ENCODE measurements around the gene MMP11. TPM values are rescaled to one million over a fixed set of nuclear protein-coding genes. Genes with fewer than 3 reads are reported as not detected.
A peak's percentile ranks its signal among the peaks of the same experiment; 100 is the strongest.
"Not testable (repeated sequence)": the region's sequence is repeated elsewhere in the genome, so short reads cannot be mapped to it uniquely, and the experiment has no call there.

The MMP11 gene, protein sequence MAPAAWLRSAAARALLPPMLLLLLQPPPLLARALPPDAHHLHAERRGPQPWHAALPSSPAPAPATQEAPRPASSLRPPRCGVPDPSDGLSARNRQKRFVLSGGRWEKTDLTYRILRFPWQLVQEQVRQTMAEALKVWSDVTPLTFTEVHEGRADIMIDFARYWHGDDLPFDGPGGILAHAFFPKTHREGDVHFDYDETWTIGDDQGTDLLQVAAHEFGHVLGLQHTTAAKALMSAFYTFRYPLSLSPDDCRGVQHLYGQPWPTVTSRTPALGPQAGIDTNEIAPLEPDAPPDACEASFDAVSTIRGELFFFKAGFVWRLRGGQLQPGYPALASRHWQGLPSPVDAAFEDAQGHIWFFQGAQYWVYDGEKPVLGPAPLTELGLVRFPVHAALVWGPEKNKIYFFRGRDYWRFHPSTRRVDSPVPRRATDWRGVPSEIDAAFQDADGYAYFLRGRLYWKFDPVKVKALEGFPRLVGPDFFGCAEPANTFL
- total RNA-seq (1 to 10 TPM; 4.3 to 6.3 TPM), polyA plus RNA-seq (ENCODE audit: insufficient read length in 2 of 2) (1 to 10 TPM; 6.9 to 7.7 TPM)
- long read RNA-seq, donor 1, partial matches to known transcripts = 0 of 1 reads
- long read RNA-seq, donor 1, other reads (novel, unspliced or antisense) = 0 of 1 reads
- long read RNA-seq, donor 2, partial matches to known transcripts = 17 of 18 reads
- long read RNA-seq, donor 2, other reads (novel, unspliced or antisense) = 0 of 18 reads
- long read RNA-seq, donor 3 = 0 reads
- long read RNA-seq, donor 4, partial matches to known transcripts = 0 of 2 reads
- long read RNA-seq, donor 4, other reads (novel, unspliced or antisense) = 0 of 2 reads

DNA sequence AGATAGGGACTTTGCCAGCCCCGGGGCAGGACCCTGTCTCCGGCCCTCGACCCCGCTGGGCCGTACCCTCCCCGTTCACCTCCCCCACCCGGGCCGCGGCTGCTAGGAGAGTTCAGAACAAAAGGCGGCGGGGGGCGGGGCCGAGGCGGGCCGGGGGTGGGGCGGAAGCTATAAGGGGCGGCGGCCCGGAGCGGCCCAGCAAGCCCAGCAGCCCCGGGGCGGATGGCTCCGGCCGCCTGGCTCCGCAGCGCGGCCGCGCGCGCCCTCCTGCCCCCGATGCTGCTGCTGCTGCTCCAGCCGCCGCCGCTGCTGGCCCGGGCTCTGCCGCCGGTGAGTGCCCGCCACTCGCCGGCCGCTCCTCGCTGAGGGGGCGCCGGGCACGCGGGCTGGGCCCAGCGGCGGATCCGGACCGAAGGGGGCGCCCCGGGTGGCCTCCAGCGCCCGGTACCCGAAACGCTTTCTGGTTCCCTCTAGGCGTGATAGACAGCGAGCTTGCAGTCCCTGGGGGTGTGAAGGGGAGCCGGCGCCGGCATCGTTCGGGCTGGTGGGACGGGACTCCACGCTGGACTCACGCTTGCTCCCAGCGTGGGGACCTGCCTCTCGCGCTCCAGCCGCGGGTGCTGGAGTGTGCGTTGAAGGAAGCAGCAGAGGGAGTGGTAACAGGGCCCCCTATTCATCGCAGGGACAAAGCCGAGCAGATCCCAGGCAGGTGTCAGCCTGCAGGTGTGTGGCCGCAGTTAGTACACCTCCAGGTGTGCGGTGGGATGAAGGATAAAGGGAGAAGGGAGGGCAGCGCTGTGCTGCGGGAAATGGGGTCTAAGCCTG, at the start of gene MMP11:
MMP11 (plus strand) TSS at position 201 of the 825 bp plus-strand sequence; CDS start at position 223, 22 bp downstream.
- peak within 1 kb of the TSS; percentile 37 for H3K4me3 ChIP-seq (ENCODE audit: low read depth, low read length)
- 2% methylated on average over 77 of the region's 79 CpGs for WGBS (ENCODE audit: insufficient coverage)
- no peaks in the 10 kb centered on the region for H3K9me3 ChIP-seq (ENCODE audit: control insufficient read depth, insufficient read depth, low read length)
- no peaks in the 10 kb centered on the region for H3K27me3 ChIP-seq (ENCODE audit: control insufficient read depth, insufficient read depth, low read length)
- peaks cover 50% of the 10 kb centered on the region for H3K4me1 ChIP-seq (ENCODE audit: control insufficient read depth, insufficient read depth, low read length)
- DNase-seq (ENCODE audit: low read depth in 4 of 6, low spot score in 6 of 6) = peak in 2 of 6 donors; percentile 71 to 73
- no peak within 1 kb of the TSS for H3K27ac ChIP-seq (ENCODE audit: low read depth, low read length)
- H3K36me3 ChIP-seq (ENCODE audit: control insufficient read depth, insufficient read depth, low read length) = no peaks in the 10 kb centered on the region

DNA sequence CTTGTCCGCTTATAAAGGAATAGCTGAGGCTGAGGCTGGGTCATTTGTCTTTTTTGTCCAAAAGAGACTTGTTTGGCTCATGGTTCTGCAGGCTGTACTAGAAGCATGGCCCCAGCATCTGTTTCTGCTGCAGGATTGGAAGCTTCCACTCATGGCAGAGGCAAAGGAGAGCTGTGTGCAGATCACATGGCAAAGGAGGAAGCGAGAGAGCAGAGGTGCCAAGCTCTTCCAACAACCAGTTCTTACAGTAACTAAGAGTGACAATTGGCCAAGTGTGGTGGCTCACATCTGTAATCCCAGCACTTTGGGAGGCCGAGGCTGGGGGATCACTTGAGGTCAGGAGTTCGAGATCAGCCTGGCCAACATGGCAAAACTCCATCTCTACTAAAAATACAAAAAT, 44.5 kb upstream of the MMP11 start:
- WGBS (ENCODE audit: insufficient coverage) = 100% methylated on average over 1 of the region's 4 CpGs
- not testable (repeated sequence) for H3K4me3 ChIP-seq (ENCODE audit: low read depth, low read length); DNase-seq (ENCODE audit: low read depth in 4 of 6, low spot score in 6 of 6); H3K27ac ChIP-seq (ENCODE audit: low read depth, low read length); H3K27me3 ChIP-seq (ENCODE audit: control insufficient read depth, insufficient read depth, low read length); H3K36me3 ChIP-seq (ENCODE audit: control insufficient read depth, insufficient read depth, low read length); H3K9me3 ChIP-seq (ENCODE audit: control insufficient read depth, insufficient read depth, low read length); H3K4me1 ChIP-seq (ENCODE audit: control insufficient read depth, insufficient read depth, low read length)

DNA sequence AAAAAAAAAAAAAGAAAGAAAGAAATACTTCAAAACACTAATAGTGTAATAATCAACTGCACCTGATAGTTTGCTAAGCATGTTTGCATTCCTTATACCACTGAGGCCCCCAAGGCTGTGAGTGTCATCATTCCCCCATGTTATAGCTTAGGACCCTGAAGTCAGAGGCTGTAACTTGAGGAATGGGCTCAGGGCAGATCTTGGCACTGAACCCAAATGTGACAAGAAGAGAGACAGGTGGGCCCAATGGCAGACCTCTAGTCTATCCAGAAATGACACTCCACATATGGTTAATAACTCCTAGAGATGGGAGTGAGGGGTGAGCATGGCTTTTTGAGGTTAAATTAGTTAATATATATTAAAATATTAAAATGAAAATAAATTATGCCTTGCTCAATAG, 35.0 kb upstream of the MMP11 start:
- Histone ChIP-seq H3K27ac (ENCODE audit: low read depth, low read length) (no peak overlapping the region), H3K9me3 (ENCODE audit: control insufficient read depth, insufficient read depth, low read length) (no peaks in the 10 kb centered on the region), H3K36me3 (ENCODE audit: control insufficient read depth, insufficient read depth, low read length) (peaks cover 18% of the 10 kb centered on the region), H3K4me3 (ENCODE audit: low read depth, low read length) (no peak overlapping the region), H3K27me3 (ENCODE audit: control insufficient read depth, insufficient read depth, low read length) (no peaks in the 10 kb centered on the region), H3K4me1 (ENCODE audit: control insufficient read depth, insufficient read depth, low read length) (peaks cover 5% of the 10 kb centered on the region)
- DNase-seq (ENCODE audit: low read depth in 4 of 6, low spot score in 6 of 6) = no peak

DNA sequence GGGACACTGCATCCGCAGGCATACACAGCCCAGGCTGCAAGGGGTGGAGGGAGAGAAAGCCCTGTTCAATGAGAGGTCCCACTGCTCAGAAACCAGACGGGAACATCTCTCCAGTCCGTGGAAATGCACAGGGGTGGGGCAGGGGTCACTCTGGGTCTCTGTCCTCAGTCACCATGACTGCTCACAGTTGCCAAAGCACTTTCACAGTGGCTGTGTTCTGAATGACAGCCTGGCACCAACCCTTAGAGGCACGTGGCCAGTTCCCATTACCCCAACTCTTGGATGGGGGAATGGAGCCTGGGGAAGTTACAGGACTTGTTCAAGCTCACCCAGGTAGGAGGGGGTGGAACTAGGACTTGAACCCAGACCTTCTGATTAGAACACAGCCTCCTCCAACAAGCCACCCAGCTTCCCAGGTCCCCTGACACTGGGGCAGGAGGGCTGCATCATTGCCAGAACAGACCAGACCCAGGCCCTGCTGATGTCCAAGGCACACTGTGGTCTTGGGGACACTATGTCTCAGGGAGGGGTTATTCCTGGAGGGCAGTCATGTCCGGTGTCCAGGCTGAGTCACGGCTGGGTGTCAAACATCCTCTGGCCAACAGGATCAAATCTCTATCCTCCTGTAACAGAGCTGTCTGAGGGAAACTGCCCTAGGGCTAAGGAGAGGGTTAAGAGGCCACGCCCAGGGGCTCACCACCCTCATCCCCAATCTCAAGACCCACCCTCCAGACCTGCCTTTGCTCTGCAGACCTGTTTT, 30.0 kb upstream of the MMP11 start:
- Histone ChIP-seq H3K9me3 (ENCODE audit: control insufficient read depth, insufficient read depth, low read length) (no peaks in the 10 kb centered on the region), H3K4me3 (ENCODE audit: low read depth, low read length) (no peak overlapping the region), H3K4me1 (ENCODE audit: control insufficient read depth, insufficient read depth, low read length) (peaks cover 7% of the 10 kb centered on the region), H3K27me3 (ENCODE audit: control insufficient read depth, insufficient read depth, low read length) (no peaks in the 10 kb centered on the region), H3K27ac (ENCODE audit: low read depth, low read length) (peak overlapping the region; percentile 35), H3K36me3 (ENCODE audit: control insufficient read depth, insufficient read depth, low read length) (peaks cover 40% of the 10 kb centered on the region)
- WGBS (ENCODE audit: insufficient coverage) = 67% methylated on average over 4 of the region's 7 CpGs
- DNase-seq (ENCODE audit: low read depth in 4 of 6, low spot score in 6 of 6) = no peak

DNA sequence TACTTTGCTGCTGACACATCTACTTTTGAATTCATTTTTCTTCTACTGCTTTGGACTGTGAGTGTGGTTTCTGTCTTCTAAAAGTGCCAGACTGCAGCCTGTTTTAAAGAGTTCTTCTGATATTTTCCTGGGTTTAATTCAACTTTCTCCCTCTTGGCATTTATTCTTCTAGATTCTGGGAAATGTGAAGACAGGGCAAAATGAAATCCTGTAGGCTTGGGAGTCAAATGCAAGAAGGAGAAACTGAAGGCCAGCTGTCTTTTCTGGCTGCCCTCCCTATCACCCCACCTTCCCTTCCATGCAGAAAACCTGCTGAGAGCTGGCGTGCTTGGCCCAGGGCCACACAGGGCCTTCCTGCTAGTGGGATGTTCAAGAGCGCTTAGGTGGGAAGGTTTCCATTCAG, 29.3 kb upstream of the MMP11 start:
- H3K27ac ChIP-seq (ENCODE audit: low read depth, low read length) = peak overlapping the region; percentile 35
- H3K4me1 ChIP-seq (ENCODE audit: control insufficient read depth, insufficient read depth, low read length) = peaks cover 7% of the 10 kb centered on the region
- WGBS (ENCODE audit: insufficient coverage) = 33% methylated on average over 2 of the region's 2 CpGs
- no peaks in the 10 kb centered on the region for H3K9me3 ChIP-seq (ENCODE audit: control insufficient read depth, insufficient read depth, low read length)
- H3K27me3 ChIP-seq (ENCODE audit: control insufficient read depth, insufficient read depth, low read length) = no peaks in the 10 kb centered on the region
- peaks cover 40% of the 10 kb centered on the region for H3K36me3 ChIP-seq (ENCODE audit: control insufficient read depth, insufficient read depth, low read length)
- peak in 1 of 6 donors; percentile 81 for DNase-seq (ENCODE audit: low read depth in 4 of 6, low spot score in 6 of 6)
- no peak overlapping the region for H3K4me3 ChIP-seq (ENCODE audit: low read depth, low read length)

DNA sequence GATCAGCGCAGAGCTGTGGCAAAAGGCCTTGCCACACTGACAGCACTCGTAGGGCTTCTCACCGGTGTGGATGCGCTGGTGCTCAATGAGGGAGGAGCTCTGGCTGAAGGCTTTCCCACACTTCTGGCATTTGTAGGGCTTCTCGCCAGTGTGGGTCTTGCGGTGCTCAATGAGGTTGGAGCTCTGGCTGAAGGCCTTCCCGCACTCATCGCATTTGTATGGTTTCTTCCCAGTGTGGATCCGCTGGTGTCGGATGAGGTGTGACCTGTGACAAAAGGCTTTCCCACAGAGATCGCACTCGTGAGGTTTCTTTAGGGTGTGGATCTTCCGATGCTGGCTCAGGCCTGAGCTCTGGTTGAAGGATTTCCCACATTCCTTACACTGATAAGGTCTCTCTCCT, 28.6 kb upstream of the MMP11 start:
- Histone ChIP-seq H3K27ac (ENCODE audit: low read depth, low read length) (no peak overlapping the region), H3K36me3 (ENCODE audit: control insufficient read depth, insufficient read depth, low read length) (peaks cover 40% of the 10 kb centered on the region)
- WGBS (ENCODE audit: insufficient coverage) = 93% methylated on average over 12 of the region's 13 CpGs

DNA sequence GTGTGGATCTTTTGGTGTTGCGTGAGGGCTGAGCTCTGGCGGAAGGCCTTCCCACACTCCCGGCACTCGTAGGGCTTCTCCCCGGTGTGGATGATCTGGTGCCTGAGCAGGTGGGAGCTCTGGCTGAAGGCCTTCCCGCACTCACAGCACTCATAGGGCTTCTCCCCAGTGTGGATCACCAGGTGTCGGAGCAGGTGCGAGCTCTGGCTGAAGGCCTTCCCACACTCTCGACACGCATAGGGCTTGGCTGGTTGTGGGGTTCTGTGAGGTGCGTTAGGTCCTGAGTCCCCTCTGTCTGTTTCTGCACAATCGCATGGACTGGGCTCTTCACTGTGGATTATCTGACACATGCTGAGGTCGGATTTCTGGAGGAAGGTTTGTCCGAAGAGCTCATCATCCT, 28.2 kb upstream of the MMP11 start:
- no peak for DNase-seq (ENCODE audit: low read depth in 4 of 6, low spot score in 6 of 6)
- Histone ChIP-seq H3K4me1 (ENCODE audit: control insufficient read depth, insufficient read depth, low read length) (peaks cover 7% of the 10 kb centered on the region), H3K27ac (ENCODE audit: low read depth, low read length) (no peak overlapping the region), H3K36me3 (ENCODE audit: control insufficient read depth, insufficient read depth, low read length) (peaks cover 40% of the 10 kb centered on the region), H3K9me3 (ENCODE audit: control insufficient read depth, insufficient read depth, low read length) (no peaks in the 10 kb centered on the region), H3K27me3 (ENCODE audit: control insufficient read depth, insufficient read depth, low read length) (no peaks in the 10 kb centered on the region), H3K4me3 (ENCODE audit: low read depth, low read length) (no peak overlapping the region)
- 96% methylated on average over 12 of the region's 14 CpGs for WGBS (ENCODE audit: insufficient coverage)

More for the DNA sequence above, 28.6 kb upstream of the MMP11 start:
- no peak overlapping the region for H3K4me3 ChIP-seq (ENCODE audit: low read depth, low read length)
- no peak for DNase-seq (ENCODE audit: low read depth in 4 of 6, low spot score in 6 of 6)
- no peaks in the 10 kb centered on the region for H3K27me3 ChIP-seq (ENCODE audit: control insufficient read depth, insufficient read depth, low read length)
- no peaks in the 10 kb centered on the region for H3K9me3 ChIP-seq (ENCODE audit: control insufficient read depth, insufficient read depth, low read length)
- peaks cover 7% of the 10 kb centered on the region for H3K4me1 ChIP-seq (ENCODE audit: control insufficient read depth, insufficient read depth, low read length)

DNA sequence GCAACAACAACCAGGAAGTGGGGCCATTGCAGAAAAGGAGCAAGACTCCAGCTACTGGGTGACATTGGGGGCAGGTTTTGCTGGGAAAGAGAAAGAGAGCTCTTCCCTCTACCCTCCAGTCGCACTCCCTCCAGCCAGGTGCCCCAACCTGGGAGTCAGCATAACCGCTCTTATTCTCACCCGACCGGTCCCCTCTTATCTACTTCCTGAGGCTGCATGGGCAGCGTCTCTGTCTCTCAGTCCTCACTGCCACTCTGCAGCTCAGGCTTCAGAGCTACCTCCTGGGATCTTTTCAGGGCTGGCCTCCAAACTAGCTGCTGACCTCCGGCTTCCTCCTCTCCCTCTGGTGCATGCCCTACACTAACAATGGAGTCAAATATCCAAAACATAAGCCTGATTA, 26.9 kb upstream of the MMP11 start:
- Histone ChIP-seq H3K27ac (ENCODE audit: low read depth, low read length) (no peak overlapping the region), H3K27me3 (ENCODE audit: control insufficient read depth, insufficient read depth, low read length) (no peaks in the 10 kb centered on the region), H3K9me3 (ENCODE audit: control insufficient read depth, insufficient read depth, low read length) (no peaks in the 10 kb centered on the region), H3K36me3 (ENCODE audit: control insufficient read depth, insufficient read depth, low read length) (peaks cover 39% of the 10 kb centered on the region), H3K4me1 (ENCODE audit: control insufficient read depth, insufficient read depth, low read length) (peaks cover 11% of the 10 kb centered on the region), H3K4me3 (ENCODE audit: low read depth, low read length) (no peak overlapping the region)
- DNase-seq (ENCODE audit: low read depth in 4 of 6, low spot score in 6 of 6) = no peak
- WGBS (ENCODE audit: insufficient coverage) = 85% methylated on average over 6 of the region's 6 CpGs

DNA sequence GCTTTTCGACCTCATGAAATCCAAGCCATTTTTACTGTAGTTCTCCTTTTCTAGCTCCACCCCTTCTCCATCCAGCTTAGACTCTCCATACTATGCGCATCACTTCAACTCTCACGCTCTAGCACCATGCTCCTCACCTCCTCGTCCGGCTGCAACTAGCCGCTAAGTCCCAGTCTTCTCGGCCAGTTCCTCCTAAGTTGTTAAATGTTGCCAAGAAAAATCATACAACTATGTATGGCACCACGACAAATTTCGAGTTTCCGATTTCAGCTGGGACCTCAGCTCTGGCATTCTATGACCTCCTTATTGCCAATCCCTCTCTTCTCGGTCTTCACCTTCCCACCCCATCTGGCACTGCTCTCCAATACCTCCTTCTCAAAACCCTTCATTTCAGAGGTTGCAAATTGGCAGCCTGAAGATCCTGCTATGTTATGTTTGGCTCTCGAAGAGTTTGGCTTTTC, 22.8 kb upstream of the MMP11 start:
- H3K4me1 ChIP-seq (ENCODE audit: control insufficient read depth, insufficient read depth, low read length) = peaks cover 17% of the 10 kb centered on the region
- peak overlapping the region; percentile 57 for H3K4me3 ChIP-seq (ENCODE audit: low read depth, low read length)
- no peaks in the 10 kb centered on the region for H3K9me3 ChIP-seq (ENCODE audit: control insufficient read depth, insufficient read depth, low read length)
- 85% methylated on average over 10 of the region's 12 CpGs for WGBS (ENCODE audit: insufficient coverage)
- H3K36me3 ChIP-seq (ENCODE audit: control insufficient read depth, insufficient read depth, low read length) = peaks cover under 1% of the 10 kb centered on the region
- no peaks in the 10 kb centered on the region for H3K27me3 ChIP-seq (ENCODE audit: control insufficient read depth, insufficient read depth, low read length)
- DNase-seq (ENCODE audit: low read depth in 4 of 6, low spot score in 6 of 6) = peak in 1 of 6 donors; percentile 56
- peak overlapping the region; percentile 4 for H3K27ac ChIP-seq (ENCODE audit: low read depth, low read length)

Data from spinal cord (tissue), 10 donors.